DMS153 treated with DMSO at 0.1 percent for 48 hours (cell line): ENCODE data around the gene SETD5.

ENCODE experiments used
- DNase-seq: peaks from one replicate; lab custom pipeline; 2025; ENCODE audit not compliant: unreplicated experiment; lab: John Stamatoyannopoulos, UW

SETD5 gene

DNA sequence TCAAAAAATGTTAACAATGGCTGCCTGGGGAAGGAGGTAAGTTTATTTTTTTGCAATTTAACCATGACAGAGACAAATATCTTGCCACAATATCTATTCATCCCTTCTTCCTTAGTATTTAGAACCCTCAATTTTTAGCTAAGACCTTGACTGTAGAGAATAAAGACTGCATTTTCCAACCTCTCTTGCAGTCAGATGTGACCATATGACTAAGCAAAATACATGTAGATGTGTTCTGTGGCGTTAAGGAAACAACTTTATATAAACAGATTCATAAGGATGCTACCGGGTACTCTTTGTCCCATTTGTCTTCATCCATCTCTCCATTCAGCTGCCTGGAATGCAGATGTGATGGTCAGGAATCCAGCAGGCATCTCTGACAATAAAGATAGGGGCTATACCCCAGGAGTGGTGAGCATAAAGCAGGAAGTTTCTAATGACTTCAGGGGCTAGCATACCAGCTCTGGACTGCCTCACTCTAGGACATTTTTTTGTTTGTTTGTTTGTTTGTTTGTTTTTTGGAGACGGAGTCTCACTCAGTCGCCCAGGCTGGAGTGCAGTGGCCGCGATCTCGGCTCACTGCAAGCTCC, 115.1 kb downstream of the SETD5 start:
- no peak for DNase-seq

DNA sequence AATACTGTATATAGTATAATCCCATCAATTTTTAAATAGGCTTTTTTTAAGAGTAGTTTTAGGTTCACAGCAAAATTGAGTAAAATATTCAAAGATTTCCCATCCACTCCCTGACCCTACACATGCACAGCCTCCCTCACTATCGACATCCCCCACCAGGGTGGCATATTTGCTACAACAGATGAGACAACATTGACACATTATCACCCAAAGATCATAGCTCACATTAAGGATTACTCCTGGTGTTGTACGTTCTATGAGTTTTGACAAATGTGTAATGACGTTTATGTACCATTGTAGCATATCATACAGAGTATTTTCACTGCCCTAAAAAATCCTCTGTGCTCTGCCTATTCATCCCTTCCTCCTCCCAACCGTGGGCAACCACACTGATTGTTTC, 116.9 kb downstream of the SETD5 start:
- no peak for DNase-seq

DNA sequence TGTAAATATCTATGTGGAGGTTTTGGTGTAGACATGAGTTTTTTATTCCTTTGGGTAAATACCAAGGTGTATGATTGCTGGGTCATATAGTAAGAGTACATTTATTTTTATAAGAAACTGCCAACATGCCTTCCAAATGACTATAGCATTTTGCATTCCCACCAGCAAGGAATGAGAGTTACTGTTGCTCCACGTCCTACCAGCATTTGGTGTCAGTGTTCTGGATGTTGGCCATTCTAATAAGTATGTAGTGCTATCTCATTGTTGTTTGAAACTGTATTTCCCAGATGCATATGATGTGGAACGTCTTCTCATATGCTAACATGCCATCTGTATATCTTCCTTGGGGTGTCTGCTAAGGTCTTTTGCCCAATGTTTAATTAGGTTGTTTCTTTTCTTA, 117.5 kb downstream of the SETD5 start:
- DNase-seq, result no peak

DNA sequence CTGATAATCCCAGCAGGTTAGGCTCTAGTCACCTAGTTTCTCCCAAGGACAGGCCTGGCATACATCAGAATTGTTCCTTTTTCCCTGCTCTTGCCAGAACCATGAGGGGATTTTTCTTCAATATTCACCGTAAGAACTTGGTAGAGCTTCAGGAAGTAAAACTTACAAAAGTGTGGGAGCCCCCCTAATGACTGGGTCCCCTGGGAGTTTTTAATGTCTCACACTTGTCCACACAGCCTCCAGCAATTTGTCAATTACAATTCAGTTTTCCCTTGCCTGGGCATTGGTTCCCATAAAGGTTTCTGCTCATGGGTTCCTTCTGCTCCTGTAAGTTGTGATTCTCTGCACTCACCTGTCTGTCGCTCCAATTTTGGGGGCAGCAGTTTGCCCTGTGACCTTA, 127.7 kb downstream of the SETD5 start:
- no peak for DNase-seq
